HG03442 (cell line): ENCODE data around the gene UBE2B.
"Not testable (repeated sequence)": the region's sequence is repeated elsewhere in the genome, so short reads cannot be mapped to it uniquely, and the experiment has no call there.

ENCODE experiments used
- ATAC-seq: cut with Tn5 transposase; IDR thresholded peaks from one replicate; pipeline ENCODE4 v1.9.1; 2021; ENCODE audit warnings: mild to moderate bottlenecking, moderate library complexity; ENCODE audit not compliant: unreplicated experiment

The UBE2B gene

GRCh38 chr5:134397196-134397595, 25.8 kb downstream of the UBE2B start:
- no peak for ATAC-seq

- no peak for ATAC-seq
These were observed 27.3 kb downstream of the UBE2B start for GRCh38 chr5:134398609-134399155.

- ATAC-seq, result no peak
These were observed 32.6 kb downstream of the UBE2B start for GRCh38 chr5:134403951-134404350.

DNA sequence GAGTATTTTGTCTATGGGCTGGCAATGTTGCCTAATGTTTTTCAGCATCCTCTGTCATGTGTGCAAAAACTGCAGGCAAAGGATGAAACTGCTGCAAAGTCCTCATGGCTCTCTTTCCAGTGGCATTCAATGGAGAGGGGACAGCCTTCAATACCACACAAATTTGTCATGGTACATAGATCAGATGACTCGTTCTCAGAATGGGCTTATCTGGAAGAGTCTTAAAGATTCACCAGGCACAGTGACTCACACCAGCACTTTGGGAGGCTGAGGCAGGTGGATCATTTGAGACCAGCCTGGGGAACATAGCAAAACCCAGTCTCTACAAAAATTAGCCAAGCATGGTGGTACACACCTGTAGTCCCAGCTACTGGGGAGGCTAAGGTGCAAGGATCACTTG, 35.0 kb downstream of the UBE2B start:
- ATAC-seq, result no peak

DNA sequence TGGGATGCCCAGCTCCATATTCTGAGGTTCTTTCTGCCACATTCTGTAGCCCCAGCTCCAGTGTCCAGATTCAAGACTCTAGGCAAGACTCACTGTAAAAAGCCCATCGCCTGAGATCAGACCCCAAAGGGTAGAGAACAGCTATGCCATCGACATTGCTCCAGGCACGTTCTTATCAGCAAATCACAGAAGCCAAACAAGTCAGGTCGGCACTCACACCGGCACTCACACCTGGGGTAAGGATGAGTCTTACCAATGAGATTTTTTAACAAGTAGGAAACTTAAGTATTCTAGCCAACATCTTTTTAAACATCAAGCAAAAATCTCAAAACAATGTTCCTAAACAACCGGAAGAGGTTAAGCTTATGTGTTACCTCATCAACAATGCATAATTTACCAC, 38.0 kb downstream of the UBE2B start:
- ATAC-seq, result no peak

DNA sequence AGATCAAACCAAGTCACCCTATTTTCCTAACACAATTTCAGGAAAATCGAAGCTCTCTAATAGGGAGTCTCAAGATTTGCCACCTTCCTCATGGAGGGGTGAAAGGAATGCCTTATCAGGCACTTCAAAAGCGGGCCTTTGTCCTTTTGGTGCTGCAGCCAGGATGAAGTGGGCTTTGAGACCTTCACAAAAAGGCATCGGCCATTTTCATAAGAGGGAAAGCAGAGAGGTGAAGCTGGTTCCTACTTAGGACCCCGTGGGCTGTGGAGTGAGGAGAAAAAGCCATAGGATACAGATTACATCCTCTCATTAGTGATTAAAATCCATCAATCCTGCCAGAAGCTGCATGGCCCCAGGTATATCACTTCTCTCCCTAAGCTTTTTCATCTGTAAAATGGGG, 39.5 kb downstream of the UBE2B start:
- ATAC-seq, result no peak

DNA sequence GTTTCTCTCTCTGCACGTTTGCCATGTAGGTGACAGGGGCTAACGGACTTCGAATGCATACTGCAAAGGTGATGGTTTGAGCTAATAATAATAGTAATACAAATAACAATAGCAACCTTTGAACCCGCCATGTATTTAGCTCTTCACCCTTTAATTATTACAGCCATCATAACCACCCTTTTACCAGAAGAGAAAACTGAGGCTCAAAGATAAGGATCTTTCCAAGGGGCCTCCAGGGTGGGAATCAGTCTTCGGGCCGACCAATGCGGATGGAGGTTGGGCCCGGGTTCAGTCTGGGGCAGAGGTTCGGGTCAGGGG, 39.8 kb downstream of the UBE2B start:
- no peak for ATAC-seq

GRCh38 chr5:134411546-134412266, 40.3 kb downstream of the UBE2B start, which contains the start of gene CDKN2AIPNL:
Gene CDKN2AIPNL (minus strand): TSS chr5:134411881. CDS start chr5:134411854, 27 bp downstream.
- peak; percentile 94 for ATAC-seq

DNA sequence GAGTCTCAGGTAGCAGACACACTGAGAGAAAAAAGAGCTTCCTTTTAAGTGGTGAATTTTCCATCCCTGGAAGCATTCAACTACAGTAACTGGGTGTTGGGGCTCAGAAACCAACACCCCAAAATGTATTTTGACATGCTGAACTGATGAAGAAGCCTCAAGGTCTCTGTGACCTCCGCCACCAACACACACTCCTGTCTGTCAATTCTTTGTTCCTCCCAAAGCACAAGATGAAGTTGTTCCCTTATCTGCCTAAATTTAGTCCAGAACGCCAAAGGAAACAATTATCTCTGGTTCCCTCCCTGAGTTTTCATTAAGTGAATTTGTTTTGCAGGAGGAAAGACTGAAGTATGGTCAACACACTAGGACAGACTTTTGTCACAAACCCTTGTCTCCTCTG, 41.7 kb downstream of the UBE2B start:
- ATAC-seq, result no peak

DNA sequence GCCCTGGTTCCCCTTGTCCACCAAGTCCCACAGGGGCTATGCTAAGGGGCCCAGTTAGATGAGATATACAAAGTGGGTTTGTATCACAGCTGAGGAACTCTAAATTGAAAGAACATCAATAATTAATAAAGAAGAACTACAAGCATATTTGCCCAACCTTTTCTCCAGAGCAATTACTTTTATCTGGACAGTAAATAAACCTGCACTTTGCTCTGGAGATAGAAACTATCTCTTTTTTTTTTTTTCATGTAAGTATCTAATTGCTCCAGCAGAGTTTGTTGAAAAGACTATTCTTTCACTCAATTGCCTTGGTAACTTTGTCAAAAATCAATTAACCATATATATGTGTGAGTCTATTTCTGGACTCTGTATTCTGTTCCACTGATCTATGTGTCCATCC, 46.3 kb downstream of the UBE2B start:
- ATAC-seq, result no peak

GRCh38 chr5:134418958-134419357, 47.6 kb downstream of the UBE2B start:
- ATAC-seq, result no peak

- ATAC-seq, result no peak
These were observed 49.0 kb downstream of the UBE2B start for GRCh38 chr5:134420343-134420742.

- ATAC-seq, result not testable (repeated sequence)
These were observed 49.7 kb downstream of the UBE2B start for GRCh38 chr5:134421038-134421437.

GRCh38 chr5:134422791-134423365, 51.5 kb downstream of the UBE2B start:
- no peak for ATAC-seq

GRCh38 chr5:134423376-134423775, 52.0 kb downstream of the UBE2B start:
- no peak for ATAC-seq

GRCh38 chr5:134426361-134426760, 55.0 kb downstream of the UBE2B start:
- no peak for ATAC-seq

DNA sequence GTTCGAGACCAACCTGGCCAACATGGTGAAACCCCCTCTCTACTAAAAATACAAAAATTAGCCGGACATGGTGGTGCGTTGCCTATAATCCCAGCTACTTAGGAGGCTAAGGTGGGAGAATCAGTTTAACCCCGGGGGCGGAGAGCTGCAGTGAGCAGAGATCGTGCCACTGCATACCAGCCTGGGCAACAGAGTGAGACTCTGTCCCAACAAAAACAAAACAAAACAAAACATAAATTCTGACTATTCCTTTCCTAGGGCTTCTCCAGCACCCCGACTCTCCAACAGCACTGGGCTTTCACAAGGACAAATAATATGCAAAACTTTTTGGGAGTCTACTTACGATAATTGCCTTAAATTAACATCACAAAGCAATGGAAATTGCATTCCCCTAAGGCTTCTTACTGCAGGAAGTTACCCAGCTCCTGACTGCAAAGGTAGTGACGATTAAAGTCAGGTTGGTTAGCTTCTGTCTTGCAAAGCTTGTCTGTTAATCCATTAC, 56.2 kb downstream of the UBE2B start:
- no peak for ATAC-seq

DNA sequence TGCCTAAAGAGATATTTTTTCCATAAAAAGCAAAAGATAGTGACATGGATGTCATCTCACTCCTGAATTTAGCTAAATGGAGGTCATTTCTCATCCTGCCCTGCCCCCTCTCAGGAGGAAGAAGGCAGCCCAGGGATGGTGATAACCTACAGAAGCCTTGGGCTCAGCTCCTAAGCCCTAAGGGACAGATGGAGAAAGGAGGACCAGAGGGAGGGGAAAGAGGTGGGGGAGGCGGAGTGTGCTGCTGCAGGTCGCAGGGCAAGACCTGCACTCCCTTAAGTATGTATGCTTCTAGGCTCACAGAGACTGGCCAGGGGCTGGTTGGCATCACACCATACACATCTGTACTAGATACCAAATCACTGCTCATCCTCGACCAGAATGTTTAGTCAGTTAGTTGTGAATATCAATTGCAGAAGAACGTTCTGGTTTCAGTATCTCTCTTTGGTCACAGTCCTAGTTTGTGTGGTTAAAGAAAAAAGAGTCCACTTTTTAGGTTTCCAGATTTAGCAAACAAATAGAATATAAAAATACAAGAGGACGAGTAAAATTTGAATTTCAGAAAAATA, 58.7 kb downstream of the UBE2B start:
- no peak for ATAC-seq

DNA sequence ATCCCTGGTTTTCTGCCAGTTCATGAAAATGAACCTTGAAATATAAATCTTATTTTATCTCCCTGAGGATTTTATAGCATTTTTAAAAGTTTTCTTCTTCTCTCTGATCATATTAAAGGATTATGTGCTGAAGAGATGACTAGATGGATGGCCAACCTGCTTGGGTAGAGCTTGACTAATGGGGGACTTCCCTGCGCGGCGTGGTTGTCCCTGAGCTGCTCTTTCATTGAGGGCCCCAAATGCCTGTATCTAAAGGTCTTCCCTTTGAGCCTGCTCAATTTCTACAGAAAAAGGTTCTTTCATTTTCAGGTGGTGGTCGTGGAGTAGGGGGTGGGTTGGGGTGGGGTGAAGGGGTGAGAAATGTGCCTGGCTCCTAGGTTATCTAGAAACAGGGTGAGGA, 60.8 kb downstream of the UBE2B start:
- ATAC-seq, result no peak

GRCh38 chr5:134432677-134433359, 61.4 kb downstream of the UBE2B start:
- ATAC-seq, result no peak

DNA sequence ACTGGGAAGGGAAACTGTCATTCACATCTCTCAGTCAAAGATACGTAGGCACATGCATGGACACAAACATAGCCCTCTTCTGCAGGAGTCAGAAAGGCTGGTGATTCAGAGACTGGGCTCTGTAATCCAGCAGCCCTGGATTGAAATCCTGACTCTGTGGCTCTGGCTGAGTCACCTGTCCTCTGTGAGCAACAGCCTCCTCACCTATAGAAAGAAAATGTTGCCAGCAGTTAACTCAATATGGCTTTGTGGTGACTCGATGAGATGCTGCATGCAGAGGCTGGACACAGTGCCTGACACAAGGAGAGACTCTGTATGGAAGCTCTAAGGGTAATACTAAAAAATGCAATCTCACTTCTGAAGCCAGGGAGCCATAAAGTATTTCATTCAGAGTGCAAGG, 64.2 kb downstream of the UBE2B start:
- no peak for ATAC-seq
